Measurements from ENCODE around the gene SYNGR2.

The SYNGR2 gene

GRCh38 chr17:78175643-78175981 is 7.2 kb downstream of the SYNGR2 start:
- TF ChIP-seq GATA1 (IDR thresholded peaks at IDR 0.05; ENCODE audit: low read depth, low read length) (no peak), POLR2A (IDR thresholded peaks at IDR 0.05; ENCODE audit: low read length) (no peak)
- DNase-seq = no peak

- TF ChIP-seq GATA1 (IDR thresholded peaks at IDR 0.05; ENCODE audit: low read depth, low read length) (no peak), POLR2A (IDR thresholded peaks at IDR 0.05; ENCODE audit: low read length) (peak; percentile 27)
- DNase-seq = peak; percentile 76 to 85
Measured at GRCh38 chr17:78176548-78177025, 8.2 kb downstream of the SYNGR2 start.

GRCh38 chr17:78179372-78179771 is 11.0 kb downstream of the SYNGR2 start:
- TF ChIP-seq GATA1 (IDR thresholded peaks at IDR 0.05; ENCODE audit: low read depth, low read length) (no peak), POLR2A (IDR thresholded peaks at IDR 0.05; ENCODE audit: low read length) (no peak)
- DNase-seq = no peak

DNA sequence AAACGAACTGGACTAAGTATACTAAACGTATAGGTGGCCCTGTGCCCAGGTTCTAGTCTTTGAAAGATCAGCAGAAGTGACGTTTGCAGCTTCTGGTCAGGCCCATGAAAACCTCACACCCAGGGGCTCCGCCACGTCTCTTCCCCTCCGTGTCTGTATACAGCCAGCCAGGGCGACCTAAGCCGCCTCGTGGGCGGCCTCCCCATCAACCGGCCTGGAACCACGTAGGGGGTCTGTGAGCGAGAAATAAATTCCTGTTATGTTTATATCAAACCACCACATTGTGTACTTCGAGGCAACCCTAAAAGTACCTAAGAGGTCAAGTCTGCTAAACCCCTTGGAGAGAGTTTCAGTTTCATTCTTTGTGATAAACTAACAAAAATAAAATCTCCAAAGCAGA is 11.7 kb downstream of the SYNGR2 start:
- no peak for TF ChIP-seq POLR2A (IDR thresholded peaks at IDR 0.05; ENCODE audit: low read length)
- TF ChIP-seq GATA1 (IDR thresholded peaks at IDR 0.05; ENCODE audit: low read depth, low read length) = no peak
- DNase-seq = no peak

DNA sequence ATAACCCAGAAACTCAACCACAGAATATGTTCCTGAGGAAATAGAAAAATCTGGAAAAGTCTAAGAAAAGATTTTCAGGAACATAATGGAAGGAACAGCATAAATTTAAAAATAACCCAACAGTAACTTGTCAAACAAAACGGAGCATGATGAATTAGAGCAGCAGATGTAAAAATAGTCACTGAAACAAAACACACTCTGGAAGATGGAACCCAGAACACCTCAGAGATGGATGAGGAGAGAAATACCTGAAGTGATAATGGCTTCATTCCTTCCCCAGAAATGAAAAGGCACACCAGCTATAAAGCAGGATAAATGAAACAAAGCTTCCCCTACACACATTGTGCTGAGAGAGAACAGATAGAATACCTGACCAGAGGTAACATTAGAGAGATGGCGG is 12.1 kb downstream of the SYNGR2 start:
- DNase-seq = no peak

GRCh38 chr17:78182504-78182903 is 14.1 kb downstream of the SYNGR2 start:
- no peak for TF ChIP-seq POLR2A (IDR thresholded peaks at IDR 0.05; ENCODE audit: low read length)
- no peak for TF ChIP-seq GATA1 (IDR thresholded peaks at IDR 0.05; ENCODE audit: low read depth, low read length)
- no peak for DNase-seq

More for the DNA sequence above, 12.1 kb downstream of the SYNGR2 start:
- TF ChIP-seq POLR2A (IDR thresholded peaks at IDR 0.05; ENCODE audit: low read length) (no peak), GATA1 (IDR thresholded peaks at IDR 0.05; ENCODE audit: low read depth, low read length) (no peak)

DNA sequence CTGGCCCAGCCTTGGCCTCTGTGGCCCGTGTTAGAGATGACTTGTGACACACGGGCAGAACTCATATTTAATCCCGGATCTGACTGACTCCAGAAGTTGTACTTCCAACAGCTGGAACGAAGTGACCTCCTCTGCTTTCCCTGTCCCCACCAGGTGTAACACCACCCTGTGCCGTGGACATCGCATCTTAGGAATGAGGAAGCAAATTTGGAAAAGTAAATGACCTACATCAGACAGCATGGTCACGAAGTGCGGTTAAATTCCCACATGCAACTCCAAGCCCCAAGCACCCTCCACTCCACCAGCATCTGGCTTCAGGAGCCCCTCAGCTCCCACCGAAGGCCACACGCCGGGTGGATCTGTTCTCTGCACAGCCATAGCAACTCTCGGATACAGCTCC is 15.5 kb downstream of the SYNGR2 start:
- TF ChIP-seq GATA1 (IDR thresholded peaks at IDR 0.05; ENCODE audit: low read depth, low read length) = no peak
- TF ChIP-seq POLR2A (IDR thresholded peaks at IDR 0.05; ENCODE audit: low read length) = no peak
- DNase-seq = no peak

GRCh38 chr17:78184351-78184750 is 16.0 kb downstream of the SYNGR2 start:
- DNase-seq = no peak
- TF ChIP-seq POLR2A (IDR thresholded peaks at IDR 0.05; ENCODE audit: low read length) (no peak), GATA1 (IDR thresholded peaks at IDR 0.05; ENCODE audit: low read depth, low read length) (no peak)

DNA sequence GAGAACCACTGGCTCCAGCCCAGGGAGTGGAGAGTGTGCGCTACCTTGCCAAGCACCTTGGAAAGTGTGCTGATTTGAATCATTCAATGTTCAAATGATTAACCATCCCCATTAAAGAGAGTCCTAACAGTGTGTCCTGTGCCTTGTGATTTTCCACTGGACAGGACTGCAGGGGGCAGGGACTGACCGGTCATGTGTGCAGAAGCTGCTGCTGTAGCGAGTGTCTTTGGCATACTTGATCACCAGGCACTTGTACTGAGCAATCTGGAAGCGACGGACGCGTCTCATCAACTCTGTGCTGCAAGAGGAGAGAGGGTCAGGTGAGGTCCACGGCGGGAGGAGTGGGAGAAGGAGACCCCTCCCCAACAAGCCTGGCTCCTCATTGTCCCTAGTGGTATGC is 16.5 kb downstream of the SYNGR2 start:
- no peak for DNase-seq
- TF ChIP-seq POLR2A (IDR thresholded peaks at IDR 0.05; ENCODE audit: low read length) (no peak), GATA1 (IDR thresholded peaks at IDR 0.05; ENCODE audit: low read depth, low read length) (no peak)

GRCh38 chr17:78185981-78186691 is 17.8 kb downstream of the SYNGR2 start:
- peak; percentile 67 to 68 for DNase-seq
- no peak for TF ChIP-seq POLR2A (IDR thresholded peaks at IDR 0.05; ENCODE audit: low read length)
- no peak for TF ChIP-seq GATA1 (IDR thresholded peaks at IDR 0.05; ENCODE audit: low read depth, low read length)

GRCh38 chr17:78186692-78187595 is 18.6 kb downstream of the SYNGR2 start, which contains the start of the genes AFMID and TK1:
TSS of gene AFMID (plus strand) at chr17:78187362. CDS start at chr17:78187371, 9 bp downstream.
TSS of gene TK1 (minus strand) at chr17:78187052. CDS start at chr17:78186994, 58 bp downstream.
- no peak for TF ChIP-seq GATA1 (IDR thresholded peaks at IDR 0.05; ENCODE audit: low read depth, low read length)
- peak; percentile 77 for TF ChIP-seq POLR2A (IDR thresholded peaks at IDR 0.05; ENCODE audit: low read length)
- peak; percentile 98 to 99 for DNase-seq

DNA sequence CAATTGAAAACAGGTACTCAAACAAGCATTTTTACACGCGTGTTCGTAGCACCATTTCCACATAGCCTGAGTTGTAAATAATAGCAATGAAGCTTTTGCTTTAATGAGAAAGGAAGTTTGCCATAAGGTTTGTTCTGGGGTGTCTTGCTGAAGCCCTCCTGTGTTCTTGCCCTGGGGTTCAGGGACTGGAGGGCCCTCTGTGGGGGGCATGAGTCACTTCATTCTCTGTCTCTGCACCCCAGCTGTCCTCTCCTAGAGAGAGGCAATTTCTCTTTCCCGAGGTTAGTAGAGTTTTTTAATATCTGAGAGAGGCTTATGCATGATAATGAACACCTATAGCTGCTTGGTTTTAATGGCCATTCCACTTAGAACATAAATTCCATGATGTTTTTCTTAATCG is 28.3 kb downstream of the SYNGR2 start:
- TF ChIP-seq POLR2A (IDR thresholded peaks at IDR 0.05; ENCODE audit: low read length) (no peak), GATA1 (IDR thresholded peaks at IDR 0.05; ENCODE audit: low read depth, low read length) (no peak)

GRCh38 chr17:78197147-78197832 is 28.9 kb downstream of the SYNGR2 start:
- TF ChIP-seq GATA1 (IDR thresholded peaks at IDR 0.05; ENCODE audit: low read depth, low read length) = no peak
- no peak for TF ChIP-seq POLR2A (IDR thresholded peaks at IDR 0.05; ENCODE audit: low read length)

More for the DNA sequence above, 28.3 kb downstream of the SYNGR2 start:
- no peak for DNase-seq

GRCh38 chr17:78200451-78200850 is 32.1 kb downstream of the SYNGR2 start:
- DNase-seq = no peak
- no peak for TF ChIP-seq POLR2A (IDR thresholded peaks at IDR 0.05; ENCODE audit: low read length)
- TF ChIP-seq GATA1 (IDR thresholded peaks at IDR 0.05; ENCODE audit: low read depth, low read length) = no peak

More at GRCh38 chr17:78197147-78197832, 28.9 kb downstream of the SYNGR2 start:
- DNase-seq = no peak
